SU-DHL-6 (cell line): Measurements from ENCODE around the gene PLA2G6.

Experiments used
- EZH2phosphoT487 ChIP-seq: fragments of 200-600 bp; sonication (generic), shearing (Covaris generic); conservative IDR thresholded peaks from 2 replicates; pipeline ENCODE4 v1.6.1; 2018; ENCODE audit warnings: mild to moderate bottlenecking, antibody characterized with exemption, low read length, moderate library complexity, mixed read lengths
- TF ChIP-seq, protein P1 (sequence below): fragments of 200-600 bp; sonication (generic); IDR thresholded peaks from one replicate; pipeline ENCODE4 v1.5.1; 2017; ENCODE audit warnings: antibody characterized with exemption, mild to moderate bottlenecking, low read length, moderate library complexity; ENCODE audit not compliant: insufficient read depth, poor library complexity, severe bottlenecking

GRCh38 chr22:38219632-38220031 lies 38.0 kb upstream of the PLA2G6 start:
- no peak for TF ChIP-seq EZH2phosphoT487
- TF ChIP-seq, protein P1, sequence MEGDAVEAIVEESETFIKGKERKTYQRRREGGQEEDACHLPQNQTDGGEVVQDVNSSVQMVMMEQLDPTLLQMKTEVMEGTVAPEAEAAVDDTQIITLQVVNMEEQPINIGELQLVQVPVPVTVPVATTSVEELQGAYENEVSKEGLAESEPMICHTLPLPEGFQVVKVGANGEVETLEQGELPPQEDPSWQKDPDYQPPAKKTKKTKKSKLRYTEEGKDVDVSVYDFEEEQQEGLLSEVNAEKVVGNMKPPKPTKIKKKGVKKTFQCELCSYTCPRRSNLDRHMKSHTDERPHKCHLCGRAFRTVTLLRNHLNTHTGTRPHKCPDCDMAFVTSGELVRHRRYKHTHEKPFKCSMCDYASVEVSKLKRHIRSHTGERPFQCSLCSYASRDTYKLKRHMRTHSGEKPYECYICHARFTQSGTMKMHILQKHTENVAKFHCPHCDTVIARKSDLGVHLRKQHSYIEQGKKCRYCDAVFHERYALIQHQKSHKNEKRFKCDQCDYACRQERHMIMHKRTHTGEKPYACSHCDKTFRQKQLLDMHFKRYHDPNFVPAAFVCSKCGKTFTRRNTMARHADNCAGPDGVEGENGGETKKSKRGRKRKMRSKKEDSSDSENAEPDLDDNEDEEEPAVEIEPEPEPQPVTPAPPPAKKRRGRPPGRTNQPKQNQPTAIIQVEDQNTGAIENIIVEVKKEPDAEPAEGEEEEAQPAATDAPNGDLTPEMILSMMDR: no peak
